Liver (tissue), 3 donors: ENCODE data around the gene ZNF134.
A peak's percentile ranks its signal among the peaks of the same experiment; 100 is the strongest.

Experiments used
- CTCF ChIP-seq: fragments of 150-350 bp; IDR thresholded peaks from 2 replicates; pipeline ENCODE4 v1.5.1; 2017; ENCODE audit warnings: improper control_type of control experiment, low read depth, low read length; ENCODE audit not compliant: missing input control
- EGR1 ChIP-seq, 2 donors: IDR thresholded peaks; 2 replicates each; pipeline ENCODE4 v1.6.1; 2016 to 2018; ENCODE audit warnings: antibody characterized with exemption in 2 of 2, low read depth in 2 of 2
- FOXA2 ChIP-seq: IDR thresholded peaks from 2 replicates; pipeline ENCODE4 v1.6.1; 2016; ENCODE audit warnings: antibody characterized with exemption
- JUND ChIP-seq, 2 donors: IDR thresholded peaks; 2 replicates each; pipeline ENCODE4 v1.6.1; 2016; ENCODE audit warnings: antibody characterized with exemption in 2 of 2
- MAX ChIP-seq: IDR thresholded peaks from 2 replicates; pipeline ENCODE4 v1.6.1; 2016; ENCODE audit warnings: antibody characterized with exemption
- NR2F2 ChIP-seq: IDR thresholded peaks from 2 replicates; pipeline ENCODE4 v1.6.1; 2016; ENCODE audit warnings: antibody characterized with exemption
- RAD21 ChIP-seq, 2 donors: IDR thresholded peaks; 2 replicates each; pipeline ENCODE4 v1.6.1; 2016; ENCODE audit warnings: antibody characterized with exemption in 2 of 2, mild to moderate bottlenecking in 2 of 2
- REST ChIP-seq: IDR thresholded peaks from 2 replicates; pipeline ENCODE4 v1.6.1; 2016; ENCODE audit warnings: antibody characterized with exemption, mild to moderate bottlenecking
- RXRA ChIP-seq, 2 donors: IDR thresholded peaks; 2 replicates each; pipeline ENCODE4 v1.6.1; 2017 to 2018; ENCODE audit warnings: antibody characterized with exemption in 2 of 2, mild to moderate bottlenecking in 1 of 2
- TAF1 ChIP-seq: conservative IDR thresholded peaks from 2 replicates; pipeline ENCODE4 v1.6.1; 2016; ENCODE audit warnings: antibody characterized with exemption, mild to moderate bottlenecking
- YY1 ChIP-seq: IDR thresholded peaks from 2 replicates; pipeline ENCODE4 v1.6.1; 2016; ENCODE audit warnings: antibody characterized with exemption, mild to moderate bottlenecking
- ZBTB33 ChIP-seq: IDR thresholded peaks from 2 replicates; pipeline ENCODE4 v1.6.1; 2016; ENCODE audit warnings: antibody characterized with exemption
- donor health status: healthy.
- donor health status: healthy.

GRCh38 chr19:57632987-57633831 is 19.2 kb downstream of the ZNF134 start, which contains the start of gene ZNF211:
- TF ChIP-seq CTCF (no peak), YY1 (peak; percentile 88), REST (no peak), TAF1 (no peak), NR2F2 (peak; percentile 21), FOXA2 (no peak), ZBTB33 (no peak), EGR1 (IDR thresholded peaks at IDR 0.05; ENCODE audit: low read depth in 2 of 2) (no peak), MAX (peak; percentile 33), RAD21 (IDR thresholded peaks at IDR 0.05) (peak; percentile 18 to 39), JUND (IDR thresholded peaks at IDR 0.05) (no peak), RXRA (IDR thresholded peaks at IDR 0.05) (no peak)
